Measurements from ENCODE around the gene DENND1B.
"Not testable (repeated sequence)": the region's sequence is repeated elsewhere in the genome, so short reads cannot be mapped to it uniquely, and the experiment has no call there.

The DENND1B gene

DNA sequence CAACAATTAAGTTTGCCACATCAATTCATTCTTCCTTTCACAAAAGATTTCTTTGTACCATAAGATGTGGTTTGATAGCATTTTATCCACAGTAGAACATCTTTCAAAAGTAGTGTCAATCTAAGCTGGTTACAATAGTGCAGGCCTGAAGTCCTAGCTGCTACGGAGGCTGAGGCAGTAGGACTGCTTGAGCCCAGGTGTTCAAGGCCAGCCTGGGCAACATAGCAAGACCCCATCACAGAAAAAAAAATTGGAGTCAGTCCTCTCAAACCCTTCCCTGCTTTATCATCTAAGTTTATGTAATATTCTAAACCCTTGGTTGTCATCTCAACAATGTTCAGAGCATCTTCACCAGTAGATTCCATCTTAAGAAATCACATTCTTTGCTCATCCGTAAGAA is 31.7 kb downstream of the DENND1B start:
- no peak for DNase-seq (ENCODE audit: low spot score)

DNA sequence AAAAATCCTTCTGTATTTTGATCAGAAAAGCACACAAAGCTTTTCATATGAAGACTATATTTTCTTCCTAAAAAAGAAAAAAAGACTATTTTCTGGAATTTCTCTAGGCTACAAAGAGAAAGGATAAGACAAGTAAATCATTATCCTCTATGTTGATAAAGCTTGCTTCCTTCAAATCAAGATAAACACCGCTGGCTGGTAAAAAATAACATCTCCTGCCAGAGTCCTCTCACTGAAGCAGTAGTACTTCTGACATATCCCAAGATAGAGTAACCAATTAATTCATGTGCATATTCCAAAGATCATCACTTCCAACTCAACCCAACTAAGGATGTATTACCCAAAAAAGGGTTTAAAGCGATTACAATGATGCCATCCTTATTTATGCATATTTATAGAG is 34.3 kb downstream of the DENND1B start:
- DNase-seq (ENCODE audit: low spot score), result no peak

DNA sequence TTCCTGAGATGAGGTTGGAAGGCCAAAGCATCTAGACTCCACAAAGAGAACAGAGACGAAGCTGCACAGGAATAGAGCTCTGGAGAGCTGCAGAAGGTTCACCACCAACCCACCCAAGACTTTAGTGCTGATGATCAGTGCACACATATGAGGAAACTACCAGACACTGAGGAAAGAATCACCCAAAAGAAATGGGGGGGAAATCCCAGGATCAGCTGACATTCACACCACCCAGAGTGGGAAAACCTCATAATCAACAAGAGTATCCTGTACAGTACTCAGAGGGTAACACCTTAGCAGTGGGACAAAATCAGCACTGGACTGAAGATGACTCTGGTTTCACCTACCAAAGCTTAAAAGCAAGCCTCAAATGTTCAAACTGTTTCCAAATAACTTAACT is 36.4 kb downstream of the DENND1B start:
- DNase-seq (ENCODE audit: low spot score), result no peak

DNA sequence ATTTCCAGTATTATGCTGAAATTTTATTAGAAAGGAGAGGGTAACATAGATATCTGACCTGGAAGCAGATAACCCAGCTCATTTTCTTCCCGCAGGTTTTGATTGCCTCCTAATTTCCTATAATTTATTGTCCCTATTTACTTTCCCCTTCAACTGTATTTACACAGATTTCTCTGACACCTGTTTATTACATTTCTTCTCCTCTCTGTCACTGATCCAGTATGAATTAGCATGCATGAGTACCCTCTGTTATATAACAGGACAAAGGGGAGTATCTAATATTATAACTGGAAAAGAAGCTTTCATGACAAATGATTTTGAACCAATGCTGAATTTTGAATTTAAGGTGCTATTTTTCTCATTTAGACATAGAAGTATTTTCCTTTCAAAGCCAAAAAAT is 37.4 kb downstream of the DENND1B start:
- no peak for DNase-seq (ENCODE audit: low spot score)

DNA sequence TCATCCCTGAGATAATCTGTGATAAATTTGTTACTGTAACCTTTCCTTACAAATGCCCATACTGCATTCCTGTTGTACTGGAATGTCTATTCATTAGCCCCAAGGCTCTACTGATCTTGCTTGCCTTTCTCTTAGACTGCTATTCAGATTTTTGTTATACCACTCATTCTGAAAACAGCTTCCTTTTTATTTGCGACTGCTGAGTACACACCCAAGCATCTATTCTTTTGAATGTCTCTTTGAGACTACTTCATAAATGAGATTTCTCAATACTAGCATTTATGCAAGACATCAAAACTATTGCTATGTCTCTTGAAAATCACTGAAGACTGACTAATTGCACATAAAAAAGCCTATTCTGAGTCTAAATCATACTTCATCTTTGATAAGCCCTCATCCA is 38.6 kb downstream of the DENND1B start:
- no peak for DNase-seq (ENCODE audit: low spot score)

DNA sequence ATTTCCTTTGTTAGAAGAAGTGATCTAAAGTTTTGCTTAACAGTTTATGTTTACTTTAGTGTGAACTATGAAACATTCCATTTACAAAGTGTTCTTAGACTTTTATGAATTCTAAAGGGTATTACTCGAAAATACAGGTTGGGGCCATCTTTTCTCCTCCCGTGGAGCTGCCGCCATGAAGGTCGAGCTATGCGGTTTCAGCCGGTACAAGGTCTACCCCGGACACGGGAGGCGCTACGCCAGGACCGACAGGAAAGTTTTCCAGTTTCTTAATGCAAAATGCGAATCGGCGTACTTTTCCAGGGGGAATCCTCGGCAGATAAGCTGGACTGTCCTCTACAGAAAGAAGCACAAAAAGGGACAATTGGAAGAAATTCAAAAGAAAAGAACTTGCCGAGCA is 39.8 kb downstream of the DENND1B start:
- DNase-seq (ENCODE audit: low spot score), result no peak

DNA sequence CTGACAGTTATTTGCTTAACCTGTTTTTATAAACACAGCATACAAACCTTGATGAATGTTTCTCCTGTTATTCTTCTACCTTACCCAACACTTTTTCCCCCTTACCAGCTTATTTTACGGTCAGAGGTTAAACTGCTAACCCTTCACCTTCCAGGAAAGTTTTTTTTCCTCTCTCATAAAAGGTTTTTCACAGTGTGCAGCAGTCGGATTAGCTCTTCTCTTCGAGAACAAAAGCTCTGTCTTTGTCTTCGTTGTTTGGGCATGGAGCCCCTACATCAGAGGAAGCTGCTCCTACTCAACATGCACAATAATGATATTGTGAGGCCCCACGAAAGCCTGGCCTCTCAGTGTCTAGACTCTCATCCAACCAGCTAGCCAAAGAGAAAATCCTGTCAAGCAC is 42.0 kb downstream of the DENND1B start:
- DNase-seq (ENCODE audit: low spot score), result peak; percentile 45

DNA sequence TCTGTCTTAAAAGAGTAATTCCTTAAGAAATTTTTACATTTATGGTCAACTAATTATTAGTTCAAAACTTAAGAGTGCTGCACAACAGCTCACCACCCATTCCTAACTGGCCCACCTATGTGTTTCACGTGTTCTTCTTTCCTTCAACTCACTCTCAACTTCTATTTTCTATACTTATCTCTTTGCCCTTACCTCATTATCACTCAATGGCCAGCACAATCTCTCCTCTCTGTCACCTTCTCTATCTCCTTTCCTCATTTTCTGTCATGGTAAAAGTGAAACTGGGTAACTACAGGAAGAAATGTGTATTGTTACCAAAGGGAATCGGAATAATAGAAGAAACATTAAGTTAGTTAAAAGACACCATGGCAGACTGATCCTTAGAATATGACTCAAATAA is 43.1 kb downstream of the DENND1B start:
- DNase-seq (ENCODE audit: low spot score), result no peak

DNA sequence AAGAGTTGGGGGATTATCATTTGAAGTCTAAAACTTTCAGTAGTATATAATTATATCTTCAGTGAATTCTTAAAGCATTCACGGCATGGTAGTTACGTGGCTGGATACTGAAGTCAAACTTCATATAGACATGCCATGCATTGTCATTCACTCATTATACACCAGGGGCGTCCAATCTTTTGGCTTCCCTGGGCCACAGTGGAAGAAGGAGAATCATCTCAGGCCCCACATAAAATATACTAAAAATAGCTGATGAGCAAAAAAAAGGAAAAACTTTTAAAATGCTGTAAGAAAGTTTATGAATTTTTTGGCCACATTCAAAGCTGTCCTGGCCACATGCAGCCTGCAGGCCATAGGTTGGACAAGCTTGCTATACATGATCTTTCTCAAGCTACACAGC is 43.8 kb downstream of the DENND1B start:
- DNase-seq (ENCODE audit: low spot score), result no peak

DNA sequence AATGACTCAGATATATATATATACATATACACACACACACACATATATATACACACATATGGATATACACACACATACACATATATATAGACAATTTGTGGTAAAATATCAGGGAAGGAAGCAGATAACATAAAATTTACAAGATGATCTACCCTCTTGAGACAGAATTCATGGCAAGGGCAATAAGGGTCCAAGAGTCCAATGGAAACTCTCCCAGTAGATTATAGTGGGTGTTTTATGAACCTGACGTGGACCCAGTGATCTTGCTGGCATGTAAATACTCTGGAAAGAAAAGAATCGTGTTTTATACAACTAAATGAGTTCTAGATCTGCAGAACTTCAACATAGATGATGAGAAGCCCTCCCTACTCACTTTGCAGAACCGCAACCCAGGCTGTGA is 49.3 kb downstream of the DENND1B start:
- DNase-seq (ENCODE audit: low spot score), result no peak

DNA sequence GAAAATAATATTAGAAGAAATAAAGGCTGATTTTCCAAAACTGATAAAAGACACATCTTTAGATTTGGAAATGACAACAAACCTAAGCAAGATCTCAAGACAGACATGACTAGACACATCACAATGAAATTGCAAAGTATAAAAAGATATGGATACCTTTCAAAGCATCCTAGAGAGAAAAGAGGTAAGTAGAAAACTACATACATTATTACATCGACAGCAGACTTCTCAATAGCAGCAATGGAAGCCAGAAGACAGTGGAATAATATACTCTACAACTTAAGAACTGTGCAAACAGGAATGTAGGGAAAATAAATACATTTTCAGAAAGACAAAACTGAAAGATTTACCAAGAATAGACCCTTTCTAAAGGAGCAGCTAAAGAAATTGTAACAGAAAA is 50.2 kb downstream of the DENND1B start:
- no peak for DNase-seq (ENCODE audit: low spot score)

DNA sequence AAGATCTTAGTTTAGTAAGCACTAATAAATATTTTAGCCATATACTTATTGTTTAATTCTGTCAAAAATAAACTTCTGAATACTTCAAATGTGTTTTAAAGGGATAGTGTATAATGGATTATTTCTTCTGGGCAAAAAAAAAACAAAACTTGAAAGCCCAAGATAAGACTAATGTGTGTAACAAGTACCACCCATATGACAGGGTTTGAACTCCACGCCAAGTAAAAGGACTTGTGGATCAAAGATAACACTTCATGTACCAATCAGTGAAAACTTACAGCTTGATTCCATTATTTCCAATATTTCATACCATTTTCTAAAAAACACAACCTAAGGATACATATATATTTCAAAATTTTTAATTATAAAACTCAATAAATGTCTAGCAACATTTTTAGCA is 59.5 kb downstream of the DENND1B start:
- DNase-seq (ENCODE audit: low spot score), result no peak

DNA sequence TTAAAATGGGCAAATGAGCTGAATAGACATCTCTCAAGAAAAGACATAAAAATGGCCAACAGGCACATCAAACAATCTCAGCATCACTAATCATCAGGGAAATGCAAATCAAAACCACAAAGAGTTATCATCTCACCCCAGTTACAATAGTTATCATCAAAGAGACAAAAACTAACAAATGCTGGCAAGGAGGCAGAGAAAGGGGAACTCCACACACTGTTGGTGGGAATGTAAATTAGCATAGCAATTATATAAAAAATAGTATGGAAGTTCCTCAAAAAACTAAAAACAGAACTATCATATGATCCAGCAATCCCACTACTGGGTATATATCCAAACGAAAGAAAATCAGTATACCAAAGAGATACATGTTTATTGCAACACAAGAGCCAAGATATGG is 68.7 kb downstream of the DENND1B start:
- no peak for DNase-seq (ENCODE audit: low spot score)

DNA sequence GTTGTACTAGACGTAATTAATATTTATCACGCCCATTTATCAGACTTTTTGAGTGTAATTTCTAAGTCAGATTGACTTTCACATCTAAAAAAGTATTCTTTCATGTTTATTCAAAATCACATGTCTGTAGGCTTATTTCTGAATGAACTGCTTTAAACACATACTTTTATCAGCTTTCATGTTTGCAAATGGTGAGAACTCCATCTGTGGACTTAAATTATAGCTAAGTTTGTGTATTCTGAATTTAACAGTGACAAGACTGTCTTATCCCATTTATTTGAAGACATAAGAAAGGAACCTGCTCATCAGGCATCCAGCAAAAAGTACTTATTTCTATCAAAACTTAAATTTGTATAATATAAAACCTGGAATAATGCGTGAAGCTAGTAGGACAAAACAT is 69.3 kb downstream of the DENND1B start:
- no peak for DNase-seq (ENCODE audit: low spot score)

DNA sequence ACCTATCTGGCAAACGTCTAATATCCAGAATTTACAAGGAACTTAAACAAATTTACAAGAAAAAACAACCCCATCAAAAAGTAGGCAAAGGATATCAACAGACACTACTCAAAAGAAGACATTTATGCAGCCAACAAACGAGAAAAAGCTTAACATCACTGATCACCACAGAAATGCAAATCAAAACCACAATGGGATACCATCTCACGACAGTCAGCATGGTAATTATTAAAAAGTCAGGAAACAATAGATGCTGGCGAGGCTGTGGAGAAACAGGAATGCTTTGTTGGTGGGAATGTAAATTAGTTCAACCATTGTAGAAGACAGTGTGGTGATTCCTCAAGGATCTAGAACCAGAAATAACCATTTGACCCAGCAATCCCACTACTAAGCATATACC is 74.6 kb downstream of the DENND1B start:
- DNase-seq (ENCODE audit: low spot score), result not testable (repeated sequence)

DNA sequence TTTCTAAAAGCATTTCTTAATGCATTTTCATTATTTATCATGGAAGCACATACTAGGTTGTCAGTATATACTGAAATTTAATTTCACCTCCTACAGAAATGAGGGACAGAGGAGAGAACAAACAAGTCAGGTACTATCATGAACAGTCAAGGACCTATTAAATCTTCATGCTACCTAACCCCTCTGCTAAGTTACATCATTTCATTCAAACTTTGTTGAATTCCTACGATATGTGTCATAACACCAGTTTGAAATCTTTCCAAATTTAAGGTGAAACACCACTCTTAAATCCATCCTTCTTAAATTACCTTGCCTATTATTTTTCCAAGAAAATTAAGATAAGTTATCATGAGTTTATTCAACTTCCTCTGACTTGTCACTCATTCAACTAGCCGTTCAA is 78.9 kb downstream of the DENND1B start:
- no peak for DNase-seq (ENCODE audit: low spot score)

DNA sequence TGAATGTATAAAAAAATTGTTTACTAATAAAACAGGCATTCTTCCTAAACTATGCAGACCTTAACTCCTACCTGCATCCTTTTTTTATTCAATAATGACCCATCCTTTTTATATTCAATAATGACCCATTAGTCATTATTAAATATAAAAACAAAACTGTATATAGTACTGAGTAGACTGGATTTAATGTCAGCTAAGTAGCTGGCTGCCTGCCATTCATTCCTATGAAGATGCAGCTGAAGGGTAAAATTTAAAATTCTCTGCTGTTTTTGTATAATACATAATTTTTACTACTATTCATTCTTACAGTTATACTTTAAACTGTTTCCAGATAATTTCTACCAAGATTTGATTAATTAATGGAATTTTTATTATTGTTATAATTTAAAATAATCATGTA is 79.3 kb downstream of the DENND1B start:
- DNase-seq (ENCODE audit: low spot score), result no peak

DNA sequence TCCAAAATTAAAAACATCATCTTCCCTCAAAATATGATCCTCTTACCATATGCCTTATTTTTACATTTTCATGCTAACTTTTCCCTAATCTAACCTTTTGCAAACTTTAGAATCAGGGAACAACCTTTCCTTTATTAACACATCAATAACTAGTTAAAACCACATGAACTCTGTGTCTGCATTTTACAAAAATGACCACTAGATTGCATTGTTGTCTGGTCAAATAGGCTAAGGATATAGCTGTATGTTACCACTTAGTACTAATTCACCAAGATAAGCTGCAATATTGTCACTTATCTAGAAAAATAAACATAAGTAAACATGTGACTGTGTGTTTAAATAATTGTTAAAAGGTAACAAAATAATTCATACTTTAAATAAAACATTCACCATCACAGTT is 82.3 kb downstream of the DENND1B start:
- no peak for DNase-seq (ENCODE audit: low spot score)

DNA sequence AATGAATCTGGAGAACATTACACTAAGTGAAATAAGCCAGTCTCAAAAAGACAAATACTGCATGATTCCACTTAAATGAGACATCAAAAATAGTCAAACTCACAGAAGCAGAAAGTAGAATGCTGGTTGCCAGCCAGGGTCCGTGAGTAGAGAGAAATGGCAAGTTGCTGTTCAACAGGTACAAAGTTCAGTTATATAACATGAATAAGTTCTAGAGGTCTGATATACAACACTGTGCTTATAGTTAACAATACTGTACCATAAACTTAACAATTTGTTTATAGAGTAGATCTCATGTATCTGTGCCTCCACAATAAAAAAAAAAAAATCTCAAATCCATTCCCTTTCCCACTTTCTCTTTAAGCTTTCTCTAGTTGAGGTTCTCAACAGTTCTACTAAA is 83.5 kb downstream of the DENND1B start:
- no peak for DNase-seq (ENCODE audit: low spot score)

DNA sequence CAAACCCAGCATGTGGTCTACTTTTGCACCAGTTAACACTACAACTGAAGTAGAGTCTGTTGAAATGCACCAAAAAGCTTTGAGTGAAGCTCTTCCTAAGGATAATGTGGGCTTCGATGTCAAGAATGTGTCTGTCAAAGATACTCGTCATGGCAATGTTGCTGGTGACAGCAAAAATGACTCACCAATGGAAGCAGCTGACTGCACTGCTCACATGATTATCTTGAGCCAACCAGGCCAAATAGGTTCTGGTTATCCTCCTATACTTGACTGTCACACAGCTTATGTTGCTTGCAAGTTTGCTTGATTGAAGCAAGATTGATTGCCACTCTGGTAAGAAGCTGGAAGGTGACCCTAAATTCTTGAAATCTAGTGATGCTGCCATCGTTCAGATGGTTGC is 85.2 kb downstream of the DENND1B start:
- DNase-seq (ENCODE audit: low spot score), result no peak

DNA sequence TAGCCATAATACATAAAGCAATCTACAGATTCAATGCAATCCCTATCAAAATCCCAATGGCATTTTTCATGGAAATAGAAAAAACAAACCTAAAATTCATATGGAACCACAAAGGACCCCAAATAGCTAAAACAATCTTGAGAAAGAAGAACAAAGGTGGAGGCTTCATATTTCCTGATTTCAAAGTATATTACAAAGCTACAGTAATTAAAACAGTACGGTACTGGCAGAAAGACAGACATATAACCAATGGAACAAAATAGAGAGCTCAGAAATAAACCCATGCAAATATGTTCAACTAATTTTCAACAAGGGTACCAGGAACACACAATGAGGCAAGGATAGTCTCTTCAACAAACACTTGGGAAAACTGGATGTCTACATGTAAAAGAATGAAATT is 87.0 kb downstream of the DENND1B start:
- no peak for DNase-seq (ENCODE audit: low spot score)

DNA sequence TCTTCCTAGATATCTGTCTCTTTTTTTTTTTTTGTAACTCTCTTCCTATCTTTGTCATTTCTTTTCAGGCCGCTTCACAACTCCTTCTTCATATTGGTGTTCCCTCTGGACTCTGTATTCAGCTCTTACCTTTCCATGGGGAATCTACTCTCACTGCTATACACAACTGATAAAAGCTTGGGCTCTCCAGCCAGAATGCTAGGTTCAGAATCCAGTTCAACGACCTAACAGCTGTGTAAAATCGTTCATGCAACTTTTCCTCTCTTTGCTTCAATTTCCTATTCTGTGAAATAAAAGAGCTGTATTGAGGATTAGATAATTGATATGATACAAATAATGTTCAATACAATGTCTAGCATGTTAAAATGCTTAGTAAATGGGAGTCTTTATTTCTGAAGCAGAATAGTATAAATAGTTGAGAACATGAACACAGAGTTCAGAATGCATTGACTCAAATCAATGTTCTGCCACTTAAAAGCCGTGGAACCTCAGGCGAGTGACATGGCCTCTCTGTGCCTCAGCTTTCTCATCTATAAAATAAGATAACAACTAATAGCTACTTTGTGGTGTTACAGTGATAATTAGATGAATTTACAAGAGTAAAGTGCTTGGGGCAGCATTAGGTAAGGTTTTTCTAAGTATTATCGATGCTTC is 88.5 kb downstream of the DENND1B start:
- DNase-seq (ENCODE audit: low spot score), result no peak

DNA sequence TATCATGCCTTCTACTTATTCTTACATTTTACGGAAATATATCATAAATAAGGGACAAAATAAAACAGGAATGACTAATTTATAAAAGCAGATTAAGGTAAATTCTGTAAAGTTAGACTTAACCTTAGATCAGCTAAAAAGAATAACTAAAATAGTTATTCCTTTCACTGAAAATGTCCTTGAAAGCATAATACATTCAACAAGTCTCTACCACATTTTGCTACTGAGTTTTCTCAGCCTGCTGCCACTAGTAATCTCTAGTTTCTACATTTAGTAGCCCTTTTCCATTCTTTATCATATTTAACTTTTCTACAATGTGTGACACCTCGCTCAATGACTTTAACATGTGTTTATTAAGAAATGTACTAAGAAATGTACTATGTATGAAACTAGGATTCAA is 89.0 kb downstream of the DENND1B start:
- DNase-seq (ENCODE audit: low spot score), result no peak

DNA sequence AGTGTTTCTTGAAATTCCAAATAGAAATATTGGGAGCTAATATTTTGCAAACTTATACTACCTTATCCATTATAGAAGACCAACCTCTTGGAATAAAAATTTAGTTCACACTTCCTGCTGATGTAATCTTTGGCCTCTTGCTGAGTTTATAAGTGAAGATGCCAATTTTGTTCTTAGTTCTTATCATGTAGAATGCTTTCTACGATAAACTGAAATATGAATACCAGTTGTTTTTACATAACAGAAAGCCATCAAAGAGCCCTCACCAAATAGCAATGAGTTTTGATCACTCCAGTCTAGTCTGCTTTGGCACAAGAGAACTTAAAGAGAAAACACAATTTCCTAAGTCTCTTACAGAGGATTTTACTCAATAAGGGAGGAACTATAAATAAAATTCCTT is 89.5 kb downstream of the DENND1B start:
- no peak for DNase-seq (ENCODE audit: low spot score)
